Stimulated activated CD8-positive, alpha-beta memory T cell treated with anti-CD3 and anti-CD28 coated beads, Interleukin-12 subunit alpha, Interleukin-12 subunit beta, amount 100 ng/mL, for 1 hour (primary cell): ENCODE data around the gene RAET1G.
"Not testable (repeated sequence)": the region's sequence is repeated elsewhere in the genome, so short reads cannot be mapped to it uniquely, and the experiment has no call there.

Experiments used
- DNase-seq: peaks from one replicate; pipeline ENCODE4 v3.0.0-alpha.2; 2020; ENCODE audit warnings: low read depth

Gene RAET1G

DNA sequence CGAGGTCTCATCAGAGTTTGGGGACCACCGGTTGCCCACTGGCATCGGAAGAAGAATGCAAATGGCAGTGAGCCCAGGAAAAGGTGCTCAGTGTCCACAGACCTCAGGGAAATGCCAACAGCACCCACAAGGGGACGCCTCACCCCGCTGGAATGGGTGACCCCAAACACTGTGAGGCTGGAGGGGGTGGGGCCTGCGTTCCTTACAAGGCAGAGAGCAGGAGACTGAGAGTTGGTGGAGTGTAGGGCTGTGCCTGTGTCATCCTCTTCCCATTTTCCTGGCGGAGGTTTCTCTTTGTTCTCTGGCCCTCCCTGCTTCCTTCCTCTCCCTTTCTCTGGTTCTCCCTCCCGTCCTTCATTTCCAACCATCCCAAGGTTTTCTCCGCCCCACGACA is 31.0 kb upstream of the RAET1G start:
- not testable (repeated sequence) for DNase-seq

DNA sequence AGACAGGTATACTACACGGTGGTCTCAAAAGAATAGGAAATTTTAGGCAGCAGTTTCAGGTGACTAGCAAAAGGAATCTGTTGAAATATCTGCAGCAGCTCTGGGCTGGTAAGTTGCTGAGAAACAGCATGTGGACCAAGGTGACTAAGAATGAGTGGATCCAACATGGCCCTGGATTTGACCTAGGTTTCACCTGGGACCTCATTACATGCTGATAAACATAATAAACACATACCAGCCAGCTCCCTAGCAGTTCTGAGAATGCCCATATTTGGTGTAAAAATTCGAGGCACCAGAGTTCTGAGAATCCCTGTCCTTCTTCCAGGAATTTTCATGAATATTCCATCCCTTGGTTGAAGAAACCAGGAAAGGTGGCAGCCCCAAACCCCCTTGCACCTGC is 30.5 kb upstream of the RAET1G start:
- DNase-seq = not testable (repeated sequence)

DNA sequence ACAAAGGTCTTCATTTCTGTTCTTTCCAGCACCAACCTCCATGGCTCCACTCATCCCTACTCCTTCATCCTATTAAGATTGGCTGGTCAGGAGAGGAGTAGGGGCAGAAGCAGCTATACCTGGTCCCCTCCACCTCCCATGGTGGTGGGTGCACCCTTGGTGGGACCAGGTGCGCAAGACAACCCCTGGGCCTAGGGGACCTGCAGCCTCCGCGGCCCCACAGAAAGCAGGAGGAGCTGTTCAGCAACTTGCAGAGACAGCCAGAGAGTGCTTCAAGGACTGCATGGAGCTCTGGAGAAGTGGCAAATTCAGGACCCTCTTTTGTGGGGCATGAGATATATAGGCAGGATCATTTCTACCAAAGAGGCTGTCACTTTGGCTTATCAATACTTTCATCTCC is 28.7 kb upstream of the RAET1G start:
- DNase-seq = no peak

GRCh38 chr6:149951096-149951495 is 28.2 kb upstream of the RAET1G start:
- no peak for DNase-seq

DNA sequence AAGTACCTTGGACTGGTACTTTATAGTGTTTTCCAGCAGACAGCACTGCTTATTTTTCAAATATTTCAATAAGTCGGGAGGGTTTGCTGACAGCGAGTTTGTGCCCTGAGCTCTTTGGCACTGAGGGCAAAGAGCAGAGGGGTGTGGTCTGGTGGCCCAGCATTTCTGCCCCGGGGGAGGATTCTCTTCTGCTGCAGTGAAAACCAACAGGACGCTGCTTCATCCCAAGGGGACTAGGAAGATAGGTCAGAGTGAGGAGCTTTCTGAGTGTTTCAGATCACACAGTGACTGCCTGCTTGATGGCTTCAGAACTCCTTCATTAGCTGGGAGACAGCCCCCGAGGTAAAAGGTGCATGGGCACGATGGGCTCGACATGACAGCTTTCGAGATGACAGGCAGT is 27.5 kb upstream of the RAET1G start:
- DNase-seq = no peak

GRCh38 chr6:149948616-149949015 is 25.7 kb upstream of the RAET1G start:
- DNase-seq = no peak

DNA sequence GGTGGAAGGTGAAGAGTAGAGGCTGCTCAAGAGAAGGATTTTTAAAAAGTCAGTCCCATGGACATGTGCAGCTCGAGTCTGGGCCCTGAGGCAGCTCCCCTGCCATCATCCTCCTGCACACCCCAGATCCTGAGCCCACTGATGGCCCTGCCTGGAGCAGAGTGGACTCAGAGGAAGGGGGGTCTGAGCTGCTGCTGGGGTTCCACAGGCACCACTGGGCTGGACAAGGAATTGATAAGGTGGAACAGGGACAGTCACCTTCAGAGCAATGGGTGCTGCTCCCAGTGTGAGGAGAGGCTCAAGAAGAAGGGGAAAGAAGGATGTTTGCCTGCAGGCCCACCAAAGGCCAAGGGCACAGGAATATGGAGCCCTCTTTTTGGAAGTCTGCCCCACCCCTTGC is 25.1 kb upstream of the RAET1G start:
- DNase-seq = no peak

DNA sequence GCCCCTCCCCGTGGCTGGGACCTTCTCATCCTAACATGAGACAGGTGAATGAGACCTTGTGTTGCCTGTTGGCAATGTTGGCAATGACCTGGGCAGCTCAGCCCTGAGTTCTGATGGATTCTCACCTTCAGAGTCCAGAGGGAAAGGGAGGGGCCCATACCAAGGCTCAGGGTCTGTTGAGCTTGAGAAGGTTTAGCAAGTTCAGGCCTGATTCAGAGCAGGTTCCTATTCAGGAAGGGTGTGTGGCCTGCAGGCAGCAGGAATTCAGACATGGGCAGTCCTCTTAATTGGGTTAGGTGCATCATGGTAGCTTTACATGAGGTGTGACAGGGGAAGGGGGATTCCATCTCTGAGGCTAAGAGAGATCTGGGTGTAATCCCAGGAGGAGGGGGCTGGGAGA is 24.6 kb upstream of the RAET1G start:
- not testable (repeated sequence) for DNase-seq

DNA sequence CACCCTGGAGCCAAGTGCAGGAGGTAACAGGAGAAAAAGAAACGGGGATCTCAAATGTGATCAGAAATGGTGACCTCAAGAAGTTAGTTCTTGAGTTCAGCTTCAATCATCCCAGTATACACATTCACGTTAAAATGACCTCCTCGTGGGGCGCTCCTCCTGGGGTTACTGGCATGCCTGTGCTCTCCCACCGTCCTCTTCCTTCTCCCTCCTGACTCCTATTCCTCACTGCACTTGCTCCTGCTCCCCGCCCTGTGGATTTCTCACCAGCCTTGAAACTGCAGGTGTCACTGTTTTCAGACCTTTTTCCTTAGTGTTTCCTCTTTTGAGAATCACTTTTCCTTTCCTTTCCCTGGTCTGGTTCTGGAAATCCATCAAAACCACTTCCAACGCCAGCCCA is 23.7 kb upstream of the RAET1G start:
- not testable (repeated sequence) for DNase-seq

DNA sequence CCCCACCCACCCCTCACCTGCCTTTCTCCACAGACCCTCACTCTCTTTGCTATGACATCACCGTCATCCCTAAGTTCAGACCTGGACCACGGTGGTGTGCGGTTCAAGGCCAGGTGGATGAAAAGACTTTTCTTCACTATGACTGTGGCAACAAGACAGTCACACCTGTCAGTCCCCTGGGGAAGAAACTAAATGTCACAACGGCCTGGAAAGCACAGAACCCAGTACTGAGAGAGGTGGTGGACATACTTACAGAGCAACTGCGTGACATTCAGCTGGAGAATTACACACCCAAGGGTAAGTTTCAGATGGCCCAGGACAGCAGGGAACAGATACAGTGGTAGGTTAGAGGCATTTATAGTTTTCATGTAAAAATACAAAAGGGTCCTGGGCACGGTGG is 22.4 kb upstream of the RAET1G start:
- not testable (repeated sequence) for DNase-seq

DNA sequence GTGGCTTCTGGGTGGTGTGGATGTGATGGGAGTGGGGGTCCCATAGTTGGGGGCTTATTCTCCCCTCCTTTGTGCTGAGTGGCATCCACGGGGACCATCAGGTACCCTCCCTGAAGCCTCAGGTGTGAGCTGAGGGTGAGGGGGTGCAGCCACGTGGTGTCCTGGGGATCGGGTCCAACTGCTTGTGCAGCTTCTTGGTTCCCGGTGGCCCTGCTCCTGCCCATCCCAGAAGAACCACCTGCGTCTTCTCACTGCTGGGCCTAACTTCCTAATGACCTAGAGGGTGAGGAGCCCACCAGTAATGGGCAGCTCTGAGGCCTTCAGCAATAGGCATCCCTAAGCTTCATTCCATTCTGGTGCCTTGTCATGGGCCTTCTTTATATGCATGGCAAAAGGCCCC is 20.4 kb upstream of the RAET1G start:
- not testable (repeated sequence) for DNase-seq

DNA sequence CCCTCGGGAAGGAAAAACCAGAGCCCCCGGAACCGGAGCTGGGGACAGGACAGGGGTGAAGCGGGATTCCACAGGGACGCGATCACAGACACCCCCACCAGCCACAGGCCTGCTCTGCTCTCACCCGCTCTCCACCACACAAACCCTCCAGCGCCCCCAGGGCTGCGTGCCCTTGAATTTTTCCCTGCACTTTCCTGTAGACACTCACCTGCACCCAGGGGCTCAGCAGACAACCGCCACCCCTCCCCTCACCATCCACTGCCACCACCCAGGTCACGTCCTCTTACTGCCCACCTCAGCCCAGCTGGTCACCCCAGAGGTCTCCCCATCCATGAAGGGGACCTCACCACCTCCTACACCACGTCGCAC is 19.5 kb upstream of the RAET1G start:
- DNase-seq = no peak

- DNase-seq = peak; percentile 85
Measured at GRCh38 chr6:149941583-149942460, 18.9 kb upstream of the RAET1G start, which contains the start of gene ULBP2. Gene ULBP2 (plus strand): TSS chr6:149942014. CDS start chr6:149942073, 59 bp downstream.

DNA sequence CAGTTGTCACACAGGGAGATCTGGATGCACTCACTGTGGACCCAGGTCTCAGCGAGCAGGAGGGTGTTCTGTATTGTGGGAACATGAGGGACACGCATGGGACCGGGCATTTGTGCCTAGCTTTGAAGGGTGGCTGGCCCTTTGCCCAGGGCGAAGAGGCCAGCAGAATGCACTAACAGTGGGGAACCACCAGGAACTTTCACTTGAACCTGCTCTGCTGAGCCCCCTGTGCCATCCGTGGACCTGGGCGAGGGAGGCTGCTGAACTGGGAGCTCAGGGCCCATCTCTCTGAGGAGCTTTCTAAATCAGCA is 17.7 kb upstream of the RAET1G start:
- no peak for DNase-seq

DNA sequence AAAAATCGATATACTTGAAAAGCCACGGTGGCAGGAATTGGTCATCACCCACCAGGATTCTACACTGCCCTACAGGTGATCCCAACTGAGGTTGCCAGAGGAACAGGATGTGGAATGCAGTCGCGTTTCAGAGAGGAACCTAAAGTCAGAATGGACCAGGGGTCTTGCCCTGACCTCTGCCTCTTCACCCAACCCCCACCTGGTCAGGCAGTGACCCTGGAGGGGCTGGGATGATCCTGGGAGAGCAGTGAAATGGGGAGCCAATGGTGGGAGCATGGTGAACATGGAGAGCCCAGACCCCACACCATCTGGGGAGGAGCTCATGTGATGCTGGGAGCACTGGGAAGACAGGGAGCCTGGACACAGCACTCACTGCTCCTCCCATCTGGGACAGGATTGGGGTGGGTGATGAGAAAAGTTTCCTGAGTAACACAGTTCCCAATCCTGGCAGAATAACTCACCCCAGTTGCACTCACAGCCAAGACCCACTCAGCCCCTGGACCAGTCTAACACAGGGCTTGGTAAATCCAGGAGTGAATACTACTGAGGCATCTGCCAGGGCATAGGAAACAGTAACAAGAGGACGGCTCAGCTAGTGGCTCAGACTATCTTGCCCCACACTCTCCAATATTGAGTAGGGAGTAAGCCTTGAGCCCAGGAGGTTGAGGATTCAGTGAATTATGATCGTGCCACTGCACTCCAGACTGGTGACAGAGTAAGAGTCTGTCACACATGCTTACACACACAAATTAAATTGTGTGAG is 17.2 kb upstream of the RAET1G start:
- DNase-seq = no peak

DNA sequence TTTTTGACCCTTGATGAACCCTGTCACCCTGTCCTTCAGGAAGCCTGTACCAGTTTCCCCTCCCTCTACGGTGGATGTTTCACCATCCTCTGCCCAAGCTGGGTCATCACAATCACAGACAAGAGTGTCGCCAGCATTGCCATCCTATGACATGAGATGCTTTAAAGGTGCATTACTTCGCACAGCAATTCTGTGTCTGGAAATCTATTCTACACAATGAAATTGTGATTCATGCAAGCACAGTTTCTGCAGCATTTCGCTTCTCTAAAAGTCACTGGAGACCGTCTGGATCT is 16.4 kb upstream of the RAET1G start:
- no peak for DNase-seq

GRCh38 chr6:149938571-149939355 is 15.8 kb upstream of the RAET1G start:
- DNase-seq = no peak

DNA sequence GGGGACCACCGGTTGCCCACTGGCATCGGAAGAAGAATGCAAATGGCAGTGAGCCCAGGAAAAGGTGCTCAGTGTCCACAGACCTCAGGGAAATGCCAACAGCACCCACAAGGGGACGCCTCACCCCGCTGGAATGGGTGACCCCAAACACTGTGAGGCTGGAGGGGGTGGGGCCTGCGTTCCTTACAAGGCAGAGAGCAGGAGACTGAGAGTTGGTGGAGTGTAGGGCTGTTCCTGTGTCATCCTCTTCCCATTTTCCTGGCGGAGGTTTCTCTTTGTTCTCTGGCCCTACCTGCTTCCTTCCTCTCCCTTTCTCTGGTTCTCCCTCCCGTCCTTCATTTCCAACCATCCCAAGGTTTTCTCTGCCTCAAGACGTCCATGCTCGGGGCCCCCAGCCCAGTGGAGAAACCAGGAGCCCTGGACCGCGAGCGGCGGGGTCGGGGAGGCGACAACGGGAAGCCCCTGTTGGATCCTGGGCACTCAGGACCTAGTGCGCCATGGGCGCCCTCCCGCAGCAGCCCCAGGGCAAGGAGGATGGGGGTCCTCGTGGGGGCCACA is 15.2 kb upstream of the RAET1G start:
- DNase-seq = not testable (repeated sequence)

DNA sequence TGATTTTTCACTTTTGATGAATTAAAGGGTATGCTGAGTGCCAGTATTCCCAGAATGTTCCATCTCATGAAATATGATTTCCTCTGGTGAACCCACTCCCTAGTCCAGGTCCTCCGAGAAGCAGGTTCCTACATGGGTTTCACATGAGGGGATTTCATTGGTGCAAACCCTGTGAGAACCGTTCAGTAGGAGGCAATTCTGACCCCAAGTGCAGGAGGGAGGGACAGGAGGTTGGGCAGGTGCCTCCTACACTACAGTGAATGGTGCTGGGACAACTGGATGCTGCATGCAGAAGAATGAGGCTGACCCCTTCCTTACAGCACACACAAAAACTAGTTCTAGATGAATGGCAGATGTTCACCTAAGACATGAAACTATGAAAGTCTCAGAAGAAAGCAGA is 13.8 kb upstream of the RAET1G start:
- no peak for DNase-seq

DNA sequence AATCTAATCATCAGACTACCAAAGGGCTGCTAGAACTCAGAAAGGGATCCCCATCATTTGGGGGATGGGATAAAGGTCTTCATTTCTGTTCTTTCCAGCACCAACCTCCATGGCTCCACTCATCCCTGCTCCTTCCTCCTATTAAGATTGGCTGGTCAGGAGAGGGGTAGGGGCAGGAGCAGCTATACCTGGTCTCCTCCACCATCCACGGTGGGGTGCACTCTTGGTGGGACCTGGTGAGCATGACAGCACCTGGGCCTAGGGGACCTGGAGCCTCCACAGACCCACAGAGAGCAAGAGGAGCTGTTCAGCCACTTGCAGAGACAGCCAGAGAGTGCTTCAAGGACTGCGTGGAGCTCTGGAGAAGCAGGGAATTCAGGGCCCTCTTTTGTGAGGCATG is 12.7 kb upstream of the RAET1G start:
- no peak for DNase-seq

GRCh38 chr6:149935246-149935645 is 12.3 kb upstream of the RAET1G start:
- no peak for DNase-seq
